ENCODE results near the gene ELOVL6. TPM values are rescaled to one million over a fixed set of nuclear protein-coding genes. Genes with fewer than 3 reads are reported as not detected.
"Not testable (repeated sequence)": the region's sequence is repeated elsewhere in the genome, so short reads cannot be mapped to it uniquely, and the experiment has no call there.

The ELOVL6 gene
- total RNA-seq, 2 donors from 2014 or later: 43.7 to 66.3 TPM

DNA sequence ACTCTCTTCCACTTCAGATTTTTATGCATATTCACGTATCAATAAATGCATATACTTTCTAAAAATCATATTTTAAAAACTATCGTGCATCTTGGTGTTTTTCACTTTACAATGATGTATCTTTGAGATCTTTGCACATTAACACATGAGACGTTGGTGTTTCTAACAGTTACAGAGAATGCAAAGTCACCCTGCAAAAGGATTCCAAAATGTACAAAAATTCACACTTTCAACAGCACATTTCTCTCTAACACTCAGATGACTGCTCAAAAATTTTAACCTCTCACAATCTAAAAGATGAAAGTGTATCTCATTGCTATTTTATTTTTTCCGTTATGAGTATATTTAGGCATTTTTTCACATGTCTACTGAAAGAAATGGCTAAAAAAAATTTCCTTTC is 38.9 kb downstream of the ELOVL6 start:
- no peak overlapping the region for H3K27ac ChIP-seq
- H3K9me3 ChIP-seq: no peaks in the 10 kb centered on the region
- no peak overlapping the region for H3K9ac ChIP-seq (ENCODE audit: low read depth in 2 of 2, low read length in 2 of 2)
- TF ChIP-seq, protein P1, sequence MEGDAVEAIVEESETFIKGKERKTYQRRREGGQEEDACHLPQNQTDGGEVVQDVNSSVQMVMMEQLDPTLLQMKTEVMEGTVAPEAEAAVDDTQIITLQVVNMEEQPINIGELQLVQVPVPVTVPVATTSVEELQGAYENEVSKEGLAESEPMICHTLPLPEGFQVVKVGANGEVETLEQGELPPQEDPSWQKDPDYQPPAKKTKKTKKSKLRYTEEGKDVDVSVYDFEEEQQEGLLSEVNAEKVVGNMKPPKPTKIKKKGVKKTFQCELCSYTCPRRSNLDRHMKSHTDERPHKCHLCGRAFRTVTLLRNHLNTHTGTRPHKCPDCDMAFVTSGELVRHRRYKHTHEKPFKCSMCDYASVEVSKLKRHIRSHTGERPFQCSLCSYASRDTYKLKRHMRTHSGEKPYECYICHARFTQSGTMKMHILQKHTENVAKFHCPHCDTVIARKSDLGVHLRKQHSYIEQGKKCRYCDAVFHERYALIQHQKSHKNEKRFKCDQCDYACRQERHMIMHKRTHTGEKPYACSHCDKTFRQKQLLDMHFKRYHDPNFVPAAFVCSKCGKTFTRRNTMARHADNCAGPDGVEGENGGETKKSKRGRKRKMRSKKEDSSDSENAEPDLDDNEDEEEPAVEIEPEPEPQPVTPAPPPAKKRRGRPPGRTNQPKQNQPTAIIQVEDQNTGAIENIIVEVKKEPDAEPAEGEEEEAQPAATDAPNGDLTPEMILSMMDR (IDR thresholded peaks at IDR 0.05): no peak
- H3K36me3 ChIP-seq: no peaks in the 10 kb centered on the region
- H3K27me3 ChIP-seq: no peaks in the 10 kb centered on the region
- no peaks in the 10 kb centered on the region for H3K4me1 ChIP-seq
- no peak for DNase-seq
- H3K4me3 ChIP-seq: no peak overlapping the region
- intact Hi-C loops (cut with DNase I): no loop called here

DNA sequence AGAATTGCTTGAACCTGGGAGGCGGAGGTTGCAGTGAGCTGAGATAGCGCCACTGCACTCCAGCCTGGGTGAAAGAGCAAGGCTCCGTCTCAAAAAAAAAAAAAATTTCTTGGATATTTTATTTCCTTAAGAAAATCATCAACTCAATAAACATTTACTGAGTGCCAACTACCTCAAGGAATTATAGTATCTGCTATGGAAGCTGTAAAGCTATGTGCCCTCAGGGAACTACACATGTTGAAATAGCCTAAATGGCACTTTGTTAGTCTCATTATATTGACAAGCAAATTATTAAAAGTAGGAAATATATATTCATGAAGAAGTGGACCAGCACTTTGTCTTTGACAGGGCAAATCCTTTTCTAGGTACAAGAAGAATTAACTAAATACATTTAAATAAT is 40.8 kb downstream of the ELOVL6 start:
- no peaks in the 10 kb centered on the region for H3K36me3 ChIP-seq
- no peak overlapping the region for H3K4me3 ChIP-seq
- H3K4me1 ChIP-seq: no peaks in the 10 kb centered on the region
- no peaks in the 10 kb centered on the region for H3K27me3 ChIP-seq
- H3K9me3 ChIP-seq: no peaks in the 10 kb centered on the region
- no peak overlapping the region for H3K27ac ChIP-seq
- no peak overlapping the region for H3K9ac ChIP-seq (ENCODE audit: low read depth in 2 of 2, low read length in 2 of 2)
- no peak for DNase-seq
- TF ChIP-seq, protein P1 (IDR thresholded peaks at IDR 0.05): no peak
- intact Hi-C loops (cut with DNase I): no loop called here

DNA sequence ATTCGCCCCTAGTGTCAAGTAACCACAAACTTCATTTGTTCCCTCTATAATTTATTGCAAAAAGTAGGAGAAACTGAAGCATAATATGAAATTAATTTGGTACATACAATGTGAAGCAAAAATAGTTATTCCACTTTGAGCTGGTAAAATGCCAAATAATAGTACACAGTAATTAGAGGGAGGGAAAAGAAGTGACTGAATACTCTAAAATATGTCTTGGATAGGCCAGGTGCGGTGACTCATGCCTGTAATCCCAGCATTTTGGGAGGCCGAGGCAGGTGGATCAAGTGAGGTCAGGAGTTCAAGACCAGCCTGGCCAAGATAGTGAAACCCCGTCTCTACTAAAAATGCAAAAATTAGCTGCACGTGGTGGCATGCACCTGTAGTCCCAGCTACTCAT is 41.2 kb downstream of the ELOVL6 start:
- H3K9me3 ChIP-seq; H3K36me3 ChIP-seq; H3K27ac ChIP-seq; H3K9ac ChIP-seq (ENCODE audit: low read depth in 2 of 2, low read length in 2 of 2); H3K4me3 ChIP-seq; H3K4me1 ChIP-seq; H3K27me3 ChIP-seq; intact Hi-C loops (cut with DNase I); DNase-seq: not testable (repeated sequence)

DNA sequence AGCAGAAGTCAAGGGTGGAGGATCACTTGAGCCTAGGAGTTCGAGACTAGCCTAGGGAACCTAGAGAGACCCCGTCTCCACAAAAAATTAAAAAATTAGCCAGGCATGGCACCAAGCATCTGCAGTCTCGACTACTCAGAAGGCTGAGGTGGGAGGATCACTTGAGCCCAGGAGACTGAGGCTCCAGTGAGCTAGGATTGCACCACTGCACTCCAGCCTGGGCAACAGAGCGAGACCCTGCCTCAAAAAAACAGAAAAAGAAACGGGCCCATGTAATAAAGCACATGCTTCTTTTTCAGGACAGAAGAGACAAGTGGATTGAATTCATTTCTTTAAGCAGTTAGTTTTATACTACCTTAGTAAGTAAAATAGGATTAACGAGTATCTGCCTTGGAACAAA is 42.0 kb downstream of the ELOVL6 start:
- H3K4me3 ChIP-seq: no peak overlapping the region
- no peak for DNase-seq
- TF ChIP-seq, protein P1 (IDR thresholded peaks at IDR 0.05): no peak
- intact Hi-C loops (cut with DNase I): no loop called here
- H3K4me1 ChIP-seq: no peaks in the 10 kb centered on the region
- no peak overlapping the region for H3K27ac ChIP-seq
- H3K9ac ChIP-seq (ENCODE audit: low read depth in 2 of 2, low read length in 2 of 2): no peak overlapping the region
- H3K36me3 ChIP-seq: no peaks in the 10 kb centered on the region
- H3K27me3 ChIP-seq: no peaks in the 10 kb centered on the region
- no peaks in the 10 kb centered on the region for H3K9me3 ChIP-seq

DNA sequence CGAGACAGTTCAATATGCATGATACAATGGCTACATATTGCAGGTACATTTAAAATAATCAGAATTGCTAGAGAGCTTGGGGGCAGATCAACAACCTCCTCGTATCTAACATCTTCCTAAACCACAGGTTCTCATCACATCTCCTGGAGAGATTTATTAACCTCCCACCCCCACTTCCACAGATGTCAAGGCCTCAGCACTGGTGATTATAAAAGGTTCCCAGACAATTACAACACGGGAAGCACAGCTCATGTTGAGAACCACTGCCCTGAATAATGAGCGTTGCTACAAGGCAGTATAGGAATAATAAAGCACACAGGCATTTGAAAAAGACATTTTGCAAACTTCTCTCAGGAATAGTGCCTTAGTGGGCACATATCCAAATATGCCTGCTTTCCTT is 42.8 kb downstream of the ELOVL6 start:
- Histone ChIP-seq H3K36me3 (no peaks in the 10 kb centered on the region), H3K9ac (ENCODE audit: low read depth in 2 of 2, low read length in 2 of 2) (no peak overlapping the region), H3K27me3 (no peaks in the 10 kb centered on the region), H3K27ac (no peak overlapping the region), H3K9me3 (no peaks in the 10 kb centered on the region), H3K4me1 (no peaks in the 10 kb centered on the region), H3K4me3 (no peak overlapping the region)
- TF ChIP-seq, protein P1 (IDR thresholded peaks at IDR 0.05): no peak
- intact Hi-C loops (cut with DNase I): no loop called here
- no peak for DNase-seq

DNA sequence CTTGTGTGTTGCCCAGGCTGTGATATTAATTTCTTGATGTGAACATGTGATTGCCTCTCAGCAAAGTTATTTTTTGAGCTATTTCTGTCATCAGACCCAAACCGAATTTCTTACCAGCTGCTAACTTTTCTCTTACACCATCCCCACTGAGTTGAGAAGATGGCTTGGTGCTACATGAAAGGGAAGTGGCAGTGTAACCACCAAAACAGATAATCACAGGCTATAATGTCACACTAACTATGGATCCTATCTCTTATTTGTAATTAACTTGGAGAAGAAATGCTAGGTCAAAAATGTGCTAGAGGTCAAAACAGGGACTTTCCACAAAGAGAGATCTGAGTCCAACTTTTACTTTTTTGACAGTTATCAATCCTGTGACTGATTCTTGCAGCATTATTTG is 43.8 kb downstream of the ELOVL6 start:
- no peak for DNase-seq
- no peak overlapping the region for H3K9ac ChIP-seq (ENCODE audit: low read depth in 2 of 2, low read length in 2 of 2)
- H3K4me3 ChIP-seq: no peak overlapping the region
- intact Hi-C loops (cut with DNase I): no loop called here
- H3K27me3 ChIP-seq: no peaks in the 10 kb centered on the region
- H3K27ac ChIP-seq: no peak overlapping the region
- H3K4me1 ChIP-seq: no peaks in the 10 kb centered on the region
- no peaks in the 10 kb centered on the region for H3K9me3 ChIP-seq
- no peaks in the 10 kb centered on the region for H3K36me3 ChIP-seq
- TF ChIP-seq, protein P1 (IDR thresholded peaks at IDR 0.05): no peak
